Measurements from ENCODE around the gene ZFP3.
"Not testable (repeated sequence)": the region's sequence is repeated elsewhere in the genome, so short reads cannot be mapped to it uniquely, and the experiment has no call there.

The ZFP3 gene

GRCh38 chr17:5077781-5078105 is 524 bp upstream of the ZFP3 start:
- DNase-seq (ENCODE audit: low read depth) = no peak

GRCh38 chr17:5080591-5080990 is 2.3 kb downstream of the ZFP3 start:
- no peak for DNase-seq (ENCODE audit: low read depth)

- peak; percentile 29 for DNase-seq (ENCODE audit: low read depth)
Observed at GRCh38 chr17:5092218-5093010, 14.1 kb downstream of the ZFP3 start.

- DNase-seq (ENCODE audit: low read depth) = no peak
Observed at GRCh38 chr17:5096731-5097100, 18.4 kb downstream of the ZFP3 start.

GRCh38 chr17:5097101-5097834 is 19.0 kb downstream of the ZFP3 start:
- no peak for DNase-seq (ENCODE audit: low read depth)

- no peak for DNase-seq (ENCODE audit: low read depth)
Observed at GRCh38 chr17:5099271-5099670, 21.0 kb downstream of the ZFP3 start.

GRCh38 chr17:5100832-5101231 is 22.6 kb downstream of the ZFP3 start:
- DNase-seq (ENCODE audit: low read depth) = no peak

- DNase-seq (ENCODE audit: low read depth) = no peak
Observed at GRCh38 chr17:5110816-5111215, 32.5 kb downstream of the ZFP3 start.

- DNase-seq (ENCODE audit: low read depth) = peak; percentile 90
Observed at GRCh38 chr17:5111402-5112204, 33.3 kb downstream of the ZFP3 start, which contains the start of gene ZNF232. Gene ZNF232, minus strand, starts transcription at chr17:5111878. Its CDS starts 56 bp downstream, at chr17:5111822.

GRCh38 chr17:5115673-5116651 is 37.7 kb downstream of the ZFP3 start, which contains the start of gene USP6:
Gene USP6, plus strand, starts transcription at chr17:5116032. Its CDS starts 14,336 bp downstream, at chr17:5130368.
- DNase-seq (ENCODE audit: low read depth) = no peak

- no peak for DNase-seq (ENCODE audit: low read depth)
Observed at GRCh38 chr17:5118219-5118618, 40.0 kb downstream of the ZFP3 start.

GRCh38 chr17:5120036-5120435 is 41.8 kb downstream of the ZFP3 start:
- no peak for DNase-seq (ENCODE audit: low read depth)

- DNase-seq (ENCODE audit: low read depth) = not testable (repeated sequence)
Observed at GRCh38 chr17:5120436-5121185, 42.3 kb downstream of the ZFP3 start.

GRCh38 chr17:5121186-5121841 is 43.0 kb downstream of the ZFP3 start:
- no peak for DNase-seq (ENCODE audit: low read depth)

GRCh38 chr17:5122056-5122455 is 43.8 kb downstream of the ZFP3 start:
- not testable (repeated sequence) for DNase-seq (ENCODE audit: low read depth)

GRCh38 chr17:5122586-5123342 is 44.5 kb downstream of the ZFP3 start:
- no peak for DNase-seq (ENCODE audit: low read depth)

- DNase-seq (ENCODE audit: low read depth) = no peak
Observed at GRCh38 chr17:5123343-5124124, 45.3 kb downstream of the ZFP3 start.

- not testable (repeated sequence) for DNase-seq (ENCODE audit: low read depth)
Observed at GRCh38 chr17:5124125-5124760, 46.0 kb downstream of the ZFP3 start.
